Suprapubic skin (tissue), 3 donors: ENCODE measurements around the gene UBE2G1.

Experiments
- CTCF ChIP-seq, 2 donors: fragments of 200-600 bp in 1 of 2; fragments of 450-650 bp in 1 of 2; sonication (generic) in 1 of 2; IDR thresholded peaks; one replicate each; pipeline ENCODE4 v1.5.1; 2016 to 2019; ENCODE audit warnings: antibody characterized with exemption in 2 of 2, mild to moderate bottlenecking in 1 of 2, moderate library complexity in 1 of 2
- POLR2A ChIP-seq, 2 donors: fragments of 450-650 bp; IDR thresholded peaks; one replicate each; pipeline ENCODE4 v1.6.1; 2017; ENCODE audit warnings: antibody characterized with exemption in 2 of 2, mild to moderate bottlenecking in 2 of 2, moderate library complexity in 2 of 2

GRCh38 chr17:4344926-4345325, 21.5 kb downstream of the UBE2G1 start:
- TF ChIP-seq POLR2A (IDR thresholded peaks at IDR 0.05) (no peak), CTCF (IDR thresholded peaks at IDR 0.05) (no peak)
